IPS-18a (cell line): ENCODE data around the gene DDX39B.
A peak's percentile ranks its signal among the peaks of the same experiment; 100 is the strongest.
"Not testable (repeated sequence)": the region's sequence is repeated elsewhere in the genome, so short reads cannot be mapped to it uniquely, and the experiment has no call there.

Experiments used
- H3K27ac ChIP-seq: one replicate; pipeline ENCODE4 v1.5.1; 2013; ENCODE audit warnings: low read length
- H3K27me3 ChIP-seq: one replicate; pipeline ENCODE4 v1.6.1; 2013; ENCODE audit warnings: mild to moderate bottlenecking, low read length; ENCODE audit not compliant: control insufficient read depth, insufficient read depth
- H3K36me3 ChIP-seq: one replicate; pipeline ENCODE4 v1.6.1; 2013; ENCODE audit warnings: low read depth, low read length; ENCODE audit not compliant: control insufficient read depth
- H3K4me1 ChIP-seq: one replicate; pipeline ENCODE4 v1.6.1; 2013; ENCODE audit warnings: low read depth, low read length; ENCODE audit not compliant: control insufficient read depth
- H3K4me3 ChIP-seq: one replicate; pipeline ENCODE4 v1.5.1; 2013; ENCODE audit warnings: low read length
- H3K9ac ChIP-seq: one replicate; pipeline ENCODE4 v1.6.1; 2013; ENCODE audit warnings: mild to moderate bottlenecking, low read length, moderate library complexity
- H3K9me3 ChIP-seq: one replicate; pipeline ENCODE4 v1.6.1; 2013; ENCODE audit warnings: low read depth, low read length; ENCODE audit not compliant: control insufficient read depth

DDX39B gene

GRCh38 chr6:31541658-31542521, at the start of gene DDX39B:
TSS of gene DDX39B (minus strand) at chr6:31542003. CDS start at chr6:31540532, 1,471 bp downstream.
- peaks cover 17% of the 10 kb centered on the region for H3K4me1 ChIP-seq
- peak within 1 kb of the TSS; percentile 98 for H3K9ac ChIP-seq
- peak within 1 kb of the TSS; percentile 96 for H3K27ac ChIP-seq
- peak within 1 kb of the TSS; percentile 87 for H3K4me3 ChIP-seq
- H3K9me3 ChIP-seq, result no peaks in the 10 kb centered on the region
- peaks cover 33% of the 10 kb centered on the region for H3K36me3 ChIP-seq
- H3K27me3 ChIP-seq, result no peaks in the 10 kb centered on the region

- H3K27me3 ChIP-seq, H3K27ac ChIP-seq, H3K4me3 ChIP-seq, H3K4me1 ChIP-seq, H3K9me3 ChIP-seq, H3K9ac ChIP-seq, H3K36me3 ChIP-seq: not testable (repeated sequence)
These were observed 48.9 kb upstream of the DDX39B start for GRCh38 chr6:31590691-31591090.

- Histone ChIP-seq H3K9ac (no peak overlapping the region), H3K4me3 (no peak overlapping the region), H3K9me3 (no peaks in the 10 kb centered on the region), H3K27me3 (no peaks in the 10 kb centered on the region), H3K27ac (no peak overlapping the region), H3K36me3 (no peaks in the 10 kb centered on the region), H3K4me1 (no peaks in the 10 kb centered on the region)
These were observed 47.3 kb upstream of the DDX39B start for GRCh38 chr6:31588871-31589650.

DNA sequence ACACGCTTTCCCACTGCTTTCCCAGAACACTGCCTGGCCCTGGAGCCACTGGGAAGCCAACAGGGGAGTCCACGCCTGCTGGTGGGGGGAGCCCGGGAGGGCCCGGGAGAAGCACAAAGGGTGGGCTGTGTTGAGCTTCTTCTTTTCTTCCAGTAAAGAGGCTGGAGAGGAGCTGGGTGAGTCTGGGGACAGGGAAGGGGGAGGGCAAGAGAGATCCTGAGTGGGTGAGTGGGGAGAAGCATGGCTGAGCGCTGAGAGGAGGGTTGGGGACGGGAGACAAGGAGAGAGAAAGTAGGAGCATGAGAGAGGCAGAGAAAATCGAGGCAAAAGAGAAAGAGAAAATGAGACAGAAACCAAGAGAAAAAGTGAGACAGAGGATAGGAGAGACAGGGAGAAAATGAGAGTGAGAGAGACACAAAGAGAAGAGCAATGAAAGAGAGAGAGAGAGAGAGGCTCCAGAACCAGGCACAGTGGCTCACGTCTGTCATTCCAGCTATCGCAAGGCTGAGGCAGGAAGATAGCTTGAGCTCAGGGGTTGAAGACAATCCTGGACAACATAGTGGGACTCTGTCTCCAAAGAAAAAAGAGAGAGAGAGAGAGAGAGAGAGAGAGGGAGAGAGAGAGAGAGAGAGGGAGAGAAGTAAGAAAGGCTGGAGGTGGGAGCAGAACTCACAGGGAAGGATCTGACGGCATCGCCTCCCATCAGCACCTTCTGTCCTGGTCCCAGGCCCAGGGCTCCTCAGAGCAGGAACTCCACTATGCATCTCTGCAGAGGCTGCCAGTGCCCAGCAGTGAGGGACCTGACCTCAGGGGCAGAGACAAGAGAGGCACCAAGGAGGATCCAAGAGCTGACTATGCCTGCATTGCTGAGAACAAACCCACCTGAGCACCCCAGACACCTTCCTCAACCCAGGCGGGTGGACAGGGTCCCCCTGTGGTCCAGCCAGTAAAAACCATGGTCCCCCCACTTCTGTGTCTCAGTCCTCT, 46.3 kb upstream of the DDX39B start:
- Histone ChIP-seq H3K9me3 (no peaks in the 10 kb centered on the region), H3K27me3 (no peaks in the 10 kb centered on the region), H3K4me1 (no peaks in the 10 kb centered on the region), H3K36me3 (no peaks in the 10 kb centered on the region), H3K9ac (no peak overlapping the region), H3K4me3 (no peak overlapping the region), H3K27ac (no peak overlapping the region)

GRCh38 chr6:31586599-31587281, 44.9 kb upstream of the DDX39B start:
- peaks cover 5% of the 10 kb centered on the region for H3K27me3 ChIP-seq
- no peak overlapping the region for H3K9ac ChIP-seq
- H3K27ac ChIP-seq, result no peak overlapping the region

DNA sequence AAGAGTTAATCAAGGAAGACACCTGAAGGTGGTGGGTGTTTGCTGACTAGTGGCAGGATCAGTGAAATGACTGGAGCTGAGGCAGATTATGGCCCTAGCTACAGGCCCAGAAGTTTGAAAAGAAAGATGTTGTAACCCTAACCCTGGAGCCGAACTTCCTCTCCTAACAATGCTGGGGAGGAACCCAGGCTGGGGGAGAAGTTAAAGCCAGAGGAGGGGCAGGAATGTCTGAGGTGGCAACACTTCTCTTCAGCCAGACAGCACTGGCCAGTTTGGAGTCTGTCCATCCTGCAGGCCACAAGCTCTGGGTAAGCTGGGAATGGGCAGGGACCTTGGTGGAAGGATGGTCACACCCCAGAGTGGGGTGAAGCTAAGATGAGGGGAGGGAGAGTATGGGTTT, 44.2 kb upstream of the DDX39B start, which contains the start of gene LST1:
Gene LST1 (plus strand): TSS at position 270 of the 400 bp plus-strand sequence. CDS start 1,023 bp downstream, outside the sequence.
- H3K9me3 ChIP-seq, result no peaks in the 10 kb centered on the region
- no peak within 1 kb of the TSS for H3K9ac ChIP-seq
- H3K36me3 ChIP-seq, result no peaks in the 10 kb centered on the region
- no peak within 1 kb of the TSS for H3K27ac ChIP-seq
- H3K4me3 ChIP-seq, result no peak within 1 kb of the TSS
- H3K27me3 ChIP-seq, result peaks cover 11% of the 10 kb centered on the region
- peaks cover 8% of the 10 kb centered on the region for H3K4me1 ChIP-seq

More at GRCh38 chr6:31586599-31587281, 44.9 kb upstream of the DDX39B start:
- no peaks in the 10 kb centered on the region for H3K36me3 ChIP-seq
- no peak overlapping the region for H3K4me3 ChIP-seq
- peaks cover 8% of the 10 kb centered on the region for H3K4me1 ChIP-seq
- no peaks in the 10 kb centered on the region for H3K9me3 ChIP-seq

GRCh38 chr6:31585491-31585890, 43.7 kb upstream of the DDX39B start:
- no peak overlapping the region for H3K4me3 ChIP-seq
- no peaks in the 10 kb centered on the region for H3K36me3 ChIP-seq
- peaks cover 14% of the 10 kb centered on the region for H3K27me3 ChIP-seq
- H3K27ac ChIP-seq, result no peak overlapping the region
- no peaks in the 10 kb centered on the region for H3K9me3 ChIP-seq
- no peak overlapping the region for H3K9ac ChIP-seq
- H3K4me1 ChIP-seq, result peaks cover 10% of the 10 kb centered on the region

DNA sequence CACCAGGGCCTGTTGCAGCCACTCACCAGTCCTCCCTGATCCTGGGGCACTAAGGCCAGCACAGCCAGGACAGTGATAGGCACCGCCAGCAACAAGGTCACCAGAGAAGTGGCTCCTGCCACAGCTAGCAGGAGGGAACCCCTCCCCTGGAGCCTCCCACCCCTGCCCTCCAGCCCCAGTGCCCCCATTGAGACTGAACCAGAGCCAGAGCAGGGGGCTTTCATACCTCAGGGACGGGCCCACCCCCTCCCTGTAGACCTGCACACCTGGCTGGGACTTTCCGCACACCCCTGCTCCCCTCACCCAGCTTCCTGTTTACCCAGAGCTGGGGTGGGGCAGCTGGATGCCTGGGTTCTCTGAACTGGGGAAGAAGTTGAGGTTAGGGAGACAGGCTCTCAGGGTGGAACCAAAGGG, 40.4 kb upstream of the DDX39B start, which contains the start of gene LTB:
Gene LTB (minus strand): TSS at position 195 of the 414 bp plus-strand sequence. CDS start 7 bp downstream, at position 188.
- Histone ChIP-seq H3K27me3 (peaks cover 23% of the 10 kb centered on the region), H3K4me3 (peak within 1 kb of the TSS; percentile 91), H3K9me3 (no peaks in the 10 kb centered on the region), H3K36me3 (no peaks in the 10 kb centered on the region), H3K4me1 (peaks cover 14% of the 10 kb centered on the region), H3K27ac (no peak within 1 kb of the TSS), H3K9ac (peak within 1 kb of the TSS; percentile 73)

DNA sequence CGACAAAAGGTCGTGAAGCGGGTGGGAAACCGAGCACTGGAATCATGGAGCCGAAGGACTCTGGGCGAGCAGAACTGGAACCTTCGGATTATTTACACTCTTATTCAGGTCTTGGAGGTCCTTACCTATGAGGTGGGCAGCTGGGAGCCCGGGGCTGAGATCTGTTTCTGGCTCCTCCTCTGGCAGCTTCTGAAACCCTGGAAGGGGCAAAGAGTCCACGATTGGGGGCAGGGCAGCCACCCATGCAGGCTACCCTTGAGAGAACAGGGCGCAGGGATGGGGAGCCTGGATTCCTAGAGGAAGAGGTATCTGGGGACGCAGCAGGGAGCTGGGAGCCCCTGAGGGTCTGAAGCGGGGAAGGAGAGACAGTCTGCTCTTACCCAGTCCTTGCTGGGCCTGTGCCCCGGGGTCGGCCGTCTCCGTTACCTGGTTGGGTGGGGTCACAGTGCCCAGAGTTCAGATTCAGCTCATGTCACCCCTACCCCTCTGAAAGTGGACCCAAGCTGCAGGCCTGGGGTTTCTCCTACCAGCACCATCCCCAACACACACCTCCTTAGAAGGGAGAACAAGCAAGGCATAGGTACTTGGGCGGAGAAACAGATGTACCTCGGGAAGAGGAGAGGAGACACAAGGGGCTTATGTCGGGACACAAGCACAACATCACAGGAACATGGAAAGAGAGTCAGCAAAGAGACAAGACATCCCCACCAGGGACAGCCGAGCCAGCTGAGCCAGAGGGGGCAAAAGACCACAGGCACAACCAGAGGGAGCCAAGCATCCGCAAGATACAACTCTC, 39.8 kb upstream of the DDX39B start:
- peaks cover 14% of the 10 kb centered on the region for H3K4me1 ChIP-seq
- H3K27me3 ChIP-seq, result peaks cover 24% of the 10 kb centered on the region
- H3K9ac ChIP-seq, result peak overlapping the region; percentile 73

More for the DNA sequence above, 39.8 kb upstream of the DDX39B start:
- Histone ChIP-seq H3K36me3 (no peaks in the 10 kb centered on the region), H3K9me3 (no peaks in the 10 kb centered on the region), H3K27ac (no peak overlapping the region), H3K4me3 (peak overlapping the region; percentile 91)
